ENCODE measurements around the gene PIPOX. TPM values are rescaled to one million over a fixed set of nuclear protein-coding genes. Genes with fewer than 3 reads are reported as not detected.

Gene PIPOX
- polyA plus RNA-seq, 3 donors, result 0.30 to 0.56 TPM; not detected in 1

DNA sequence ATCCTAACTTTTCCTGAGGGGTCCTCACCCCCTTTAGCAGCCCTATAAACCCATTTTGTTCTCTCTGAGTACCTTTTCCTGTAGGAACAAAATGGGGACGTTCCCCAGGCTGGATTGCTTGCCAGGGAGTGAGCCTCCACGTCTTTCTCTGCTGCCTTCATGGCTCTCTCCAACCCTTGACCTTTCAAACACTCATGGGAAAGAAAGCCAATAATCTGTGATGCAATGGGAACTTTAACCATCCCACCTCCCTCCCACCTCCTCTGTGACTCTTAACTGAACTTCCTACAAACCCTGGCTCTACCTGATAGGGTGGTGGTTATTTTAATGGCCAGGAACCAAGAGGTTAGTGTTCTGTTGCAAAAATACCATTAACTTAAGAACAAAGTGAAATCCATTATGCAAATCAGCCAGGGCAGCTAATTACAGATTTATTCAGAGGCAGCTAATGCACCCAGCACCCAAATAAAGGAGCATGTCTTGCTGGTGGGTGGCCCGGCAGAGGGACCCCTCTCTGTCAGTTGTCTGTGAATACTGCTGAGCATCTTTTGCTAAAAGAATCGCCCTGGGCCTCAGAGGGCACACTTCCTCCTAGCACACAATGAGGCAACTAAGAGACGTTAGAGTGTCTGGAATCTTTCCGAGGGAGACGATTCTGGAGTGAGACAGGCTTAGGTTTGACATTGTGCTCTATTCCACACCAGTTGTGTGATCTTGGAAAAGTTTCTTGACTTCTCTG, 3.0 kb downstream of the PIPOX start:
- H3K4me2 ChIP-seq (replicated peaks; ENCODE audit: extremely low read depth, low read length, poor library complexity, severe bottlenecking), result no peak overlapping the region
- 80% methylated on average over 2 of the region's 7 CpGs for WGBS (ENCODE audit: insufficient coverage)
- Mint-ChIP-seq H3K9me3 (no peaks in the 10 kb centered on the region), H3K27ac (peak overlapping the region in 6 of 7 donors; percentile 41 to 85 (median 57)), H3K4me1 (peaks cover 54% of the 10 kb centered on the region), H3K36me3 (peaks cover 0 to 7% of the 10 kb centered on the region in 2 donors), H3K4me3 (no peak overlapping the region), H3K27me3 (ENCODE audit: low read depth in 3 of 3) (peaks cover 0 to 5% (median 5%) of the 10 kb centered on the region in 3 donors)
- H3K36me3 ChIP-seq (replicated peaks in 1 of 2; ENCODE audit: control insufficient read depth in 1 of 2, insufficient read depth in 2 of 2, low read length in 2 of 2), result no peaks in the 10 kb centered on the region
- no peaks in the 10 kb centered on the region for H3K9me3 ChIP-seq (replicated peaks in 1 of 2; ENCODE audit: control insufficient read depth in 1 of 2, insufficient read depth in 1 of 2, low read length in 2 of 2)
- H2AFZ ChIP-seq (ENCODE audit: insufficient read depth, low read depth, low read length, poor library complexity, severe bottlenecking), result no peak overlapping the region
- no peaks in the 10 kb centered on the region for H3K79me2 ChIP-seq (ENCODE audit: insufficient read depth, low read length)
- peaks cover 53 to 54% of the 10 kb centered on the region in 2 donors for H3K4me1 ChIP-seq (ENCODE audit: control insufficient read depth in 1 of 2, insufficient read depth in 2 of 2, low read length in 2 of 2)
- TF ChIP-seq, protein P1, sequence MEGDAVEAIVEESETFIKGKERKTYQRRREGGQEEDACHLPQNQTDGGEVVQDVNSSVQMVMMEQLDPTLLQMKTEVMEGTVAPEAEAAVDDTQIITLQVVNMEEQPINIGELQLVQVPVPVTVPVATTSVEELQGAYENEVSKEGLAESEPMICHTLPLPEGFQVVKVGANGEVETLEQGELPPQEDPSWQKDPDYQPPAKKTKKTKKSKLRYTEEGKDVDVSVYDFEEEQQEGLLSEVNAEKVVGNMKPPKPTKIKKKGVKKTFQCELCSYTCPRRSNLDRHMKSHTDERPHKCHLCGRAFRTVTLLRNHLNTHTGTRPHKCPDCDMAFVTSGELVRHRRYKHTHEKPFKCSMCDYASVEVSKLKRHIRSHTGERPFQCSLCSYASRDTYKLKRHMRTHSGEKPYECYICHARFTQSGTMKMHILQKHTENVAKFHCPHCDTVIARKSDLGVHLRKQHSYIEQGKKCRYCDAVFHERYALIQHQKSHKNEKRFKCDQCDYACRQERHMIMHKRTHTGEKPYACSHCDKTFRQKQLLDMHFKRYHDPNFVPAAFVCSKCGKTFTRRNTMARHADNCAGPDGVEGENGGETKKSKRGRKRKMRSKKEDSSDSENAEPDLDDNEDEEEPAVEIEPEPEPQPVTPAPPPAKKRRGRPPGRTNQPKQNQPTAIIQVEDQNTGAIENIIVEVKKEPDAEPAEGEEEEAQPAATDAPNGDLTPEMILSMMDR (IDR thresholded peaks at IDR 0.05), result no peak
- no peaks in the 10 kb centered on the region for H4K20me1 ChIP-seq (ENCODE audit: insufficient read depth, low read length)
- no peak overlapping the region for H3K9ac ChIP-seq (ENCODE audit: insufficient read depth, low read length, poor library complexity, severe bottlenecking)
- H3K27me3 ChIP-seq (ENCODE audit: control insufficient read depth in 2 of 2, insufficient read depth in 2 of 2, low read length in 2 of 2), result no peaks in the 10 kb centered on the region
- H3K4me3 ChIP-seq (replicated peaks in 1 of 3; ENCODE audit: low read depth in 2 of 3, low read length in 3 of 3), result no peak overlapping the region
- peak; percentile 13 to 43 (median 29) for DNase-seq
- no peak overlapping the region for H3K27ac ChIP-seq (ENCODE audit: low read depth in 1 of 2, low read length in 2 of 2)
- intact Hi-C loops (cut with micrococcal nuclease), result no loop called here

DNA sequence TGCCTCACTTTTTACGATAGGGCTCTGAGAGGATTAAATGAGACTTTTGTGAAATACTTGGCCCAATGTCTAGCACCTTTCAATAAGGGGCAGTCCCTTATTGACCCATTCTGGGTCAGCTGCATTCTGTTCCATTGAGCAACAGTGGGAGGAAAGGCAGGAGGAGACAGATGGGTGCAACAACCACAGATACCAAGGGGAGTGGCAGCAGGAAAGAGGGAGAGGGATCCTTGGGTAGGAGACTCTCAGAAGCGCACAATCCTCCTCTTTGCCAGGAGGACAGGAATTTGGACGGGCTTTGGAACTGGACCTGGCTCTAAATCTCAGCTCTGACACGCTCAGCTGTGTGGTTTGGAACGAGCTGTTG, 3.5 kb downstream of the PIPOX start:
- Mint-ChIP-seq H3K36me3 (peaks cover 0 to 7% of the 10 kb centered on the region in 2 donors), H3K4me3 (no peak overlapping the region), H3K27me3 (ENCODE audit: low read depth in 3 of 3) (peaks cover 0 to 5% (median 4%) of the 10 kb centered on the region in 3 donors), H3K9me3 (no peaks in the 10 kb centered on the region), H3K4me1 (peaks cover 49% of the 10 kb centered on the region), H3K27ac (peak overlapping the region in 3 of 7 donors; percentile 54 to 68 (median 66))
- no peaks in the 10 kb centered on the region for H3K36me3 ChIP-seq (replicated peaks in 1 of 2; ENCODE audit: control insufficient read depth in 1 of 2, insufficient read depth in 2 of 2, low read length in 2 of 2)
- no peaks in the 10 kb centered on the region for H3K27me3 ChIP-seq (ENCODE audit: control insufficient read depth in 2 of 2, insufficient read depth in 2 of 2, low read length in 2 of 2)
- H3K27ac ChIP-seq (ENCODE audit: low read depth in 1 of 2, low read length in 2 of 2), result no peak overlapping the region
- no peak overlapping the region for H3K4me2 ChIP-seq (replicated peaks; ENCODE audit: extremely low read depth, low read length, poor library complexity, severe bottlenecking)
- intact Hi-C loops (cut with micrococcal nuclease), result no loop called here
- peaks cover 50 to 51% of the 10 kb centered on the region in 2 donors for H3K4me1 ChIP-seq (ENCODE audit: control insufficient read depth in 1 of 2, insufficient read depth in 2 of 2, low read length in 2 of 2)
- no peak overlapping the region for H3K4me3 ChIP-seq (replicated peaks in 1 of 3; ENCODE audit: low read depth in 2 of 3, low read length in 3 of 3)
- WGBS (ENCODE audit: insufficient coverage), result no CpG with 5 or more reads among the region's 5 CpGs
- no peaks in the 10 kb centered on the region for H4K20me1 ChIP-seq (ENCODE audit: insufficient read depth, low read length)
- no peak overlapping the region for H3K9ac ChIP-seq (ENCODE audit: insufficient read depth, low read length, poor library complexity, severe bottlenecking)
- TF ChIP-seq, protein P1 (IDR thresholded peaks at IDR 0.05), result no peak
- no peaks in the 10 kb centered on the region for H3K79me2 ChIP-seq (ENCODE audit: insufficient read depth, low read length)
- H3K9me3 ChIP-seq (replicated peaks in 1 of 2; ENCODE audit: control insufficient read depth in 1 of 2, insufficient read depth in 1 of 2, low read length in 2 of 2), result no peaks in the 10 kb centered on the region
- no peak overlapping the region for H2AFZ ChIP-seq (ENCODE audit: insufficient read depth, low read depth, low read length, poor library complexity, severe bottlenecking)
- no peak for DNase-seq

Measured in CD14-positive monocyte (primary cell).